Measurements from ENCODE around the gene PPP6R3.
"Not testable (repeated sequence)": the region's sequence is repeated elsewhere in the genome, so short reads cannot be mapped to it uniquely, and the experiment has no call there.

Gene PPP6R3

DNA sequence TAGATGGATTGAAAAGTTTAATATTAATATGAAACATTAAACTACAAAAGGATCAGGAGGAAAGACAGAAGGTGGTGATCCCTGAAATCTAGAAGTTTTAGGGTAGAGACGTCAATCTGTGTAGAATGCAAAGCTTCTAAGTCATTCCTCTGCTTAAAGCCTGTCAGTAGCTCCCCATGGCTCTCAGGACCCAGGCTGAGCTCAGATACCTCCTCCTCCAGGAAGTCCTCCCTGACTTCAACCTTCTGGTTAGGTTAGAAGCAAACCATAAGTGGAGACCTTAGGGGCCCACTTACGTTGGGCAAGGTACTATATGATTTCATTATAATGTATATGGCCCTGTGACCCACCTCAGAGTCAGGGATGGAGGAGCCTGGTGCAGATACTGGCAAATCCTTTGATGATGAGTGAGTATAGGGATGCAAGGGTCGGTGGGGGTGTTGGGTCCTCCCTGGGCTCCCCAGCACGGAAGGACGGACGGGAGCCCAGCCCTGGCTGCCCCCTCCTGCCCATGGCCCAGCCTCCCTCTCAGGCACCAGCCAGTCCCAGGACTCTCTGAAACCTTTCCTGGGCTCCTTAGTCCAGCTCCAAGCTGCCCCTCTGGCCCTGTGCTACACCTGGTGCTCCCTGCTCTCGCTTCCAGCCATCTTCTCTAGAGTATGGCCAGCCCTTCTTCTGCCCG is 3.2 kb upstream of the PPP6R3 start:
- DNase-seq (ENCODE audit: low read depth in 2 of 2): no peak

DNA sequence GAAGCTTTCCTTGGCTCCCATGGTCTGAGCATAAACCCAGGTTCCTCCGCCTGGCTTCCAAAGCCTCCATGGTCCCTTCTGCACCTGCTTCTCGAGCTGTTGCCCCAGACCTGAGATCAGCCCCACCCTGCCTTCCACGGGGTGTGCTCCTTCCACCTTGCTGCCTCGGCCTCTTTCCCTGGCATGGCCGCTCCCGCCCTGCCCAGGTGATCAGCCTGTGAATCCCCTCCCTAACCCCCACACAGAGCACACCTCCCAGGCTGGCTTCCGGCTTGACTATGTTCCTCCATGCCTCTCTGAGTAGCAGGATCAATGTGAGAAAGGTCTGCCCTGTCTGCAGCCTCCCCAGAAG is 2.7 kb upstream of the PPP6R3 start:
- DNase-seq (ENCODE audit: low read depth in 2 of 2): no peak

DNA sequence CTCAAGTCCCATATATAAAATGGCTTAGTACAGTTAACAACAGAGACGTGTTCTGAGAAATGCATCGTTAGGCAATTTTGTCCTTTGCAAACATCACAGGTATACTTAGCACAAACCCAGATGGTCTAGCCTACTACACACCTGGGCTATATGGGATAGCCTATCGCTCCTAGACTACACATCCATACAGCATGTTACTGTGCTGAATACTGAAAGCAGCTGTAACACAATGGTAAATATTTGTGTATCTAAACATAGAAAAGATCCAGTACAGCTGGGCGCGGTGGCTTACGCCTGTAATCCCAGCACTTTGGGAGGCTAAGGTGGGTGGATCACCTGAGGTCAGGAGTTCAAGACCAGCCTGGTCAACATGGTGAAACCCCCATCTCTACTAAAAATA is 2.2 kb upstream of the PPP6R3 start:
- DNase-seq (ENCODE audit: low read depth in 2 of 2): not testable (repeated sequence)

DNA sequence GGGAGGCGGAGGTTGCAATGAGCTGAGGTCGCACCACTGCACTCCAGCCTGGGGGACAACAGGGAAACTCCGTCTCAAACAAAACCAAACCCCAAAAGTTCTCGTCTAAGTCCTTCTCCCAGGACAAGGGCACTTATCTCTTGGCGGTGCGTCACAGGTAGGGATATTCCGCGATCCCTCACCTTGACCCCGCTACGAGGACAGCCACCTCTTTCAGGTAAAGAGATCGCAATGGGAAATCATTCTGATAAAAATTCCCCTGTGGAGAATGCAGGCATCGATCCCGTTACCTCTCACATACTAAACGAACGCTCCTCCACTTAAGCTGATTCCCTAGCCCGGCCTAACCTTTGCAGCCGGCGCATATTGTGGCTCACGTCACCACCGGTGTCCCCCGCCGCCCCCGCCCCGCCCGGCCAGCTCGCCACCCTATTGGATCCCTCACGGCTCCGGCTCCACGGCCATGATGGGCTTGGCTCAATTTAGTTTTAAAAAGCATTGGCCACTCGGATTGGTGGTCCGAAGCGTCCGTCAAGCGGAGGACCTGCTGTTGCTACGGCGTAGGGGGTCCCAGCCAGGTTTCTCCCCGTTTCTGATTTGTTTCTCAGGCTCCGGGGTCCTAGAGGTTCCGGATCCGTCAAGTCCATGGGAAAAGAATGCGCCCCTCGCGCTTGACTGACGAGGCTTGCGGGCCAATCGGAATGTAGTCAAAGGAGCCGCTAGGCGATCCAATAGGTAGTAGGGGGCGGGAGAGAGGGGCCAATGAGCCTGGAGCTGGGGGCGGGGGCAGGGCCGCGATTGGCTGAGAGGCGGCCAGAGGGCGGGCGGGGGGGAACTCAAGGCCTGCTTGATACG is 439 bp upstream of the PPP6R3 start:
- DNase-seq (ENCODE audit: low read depth in 2 of 2): peak; percentile 82 to 91

DNA sequence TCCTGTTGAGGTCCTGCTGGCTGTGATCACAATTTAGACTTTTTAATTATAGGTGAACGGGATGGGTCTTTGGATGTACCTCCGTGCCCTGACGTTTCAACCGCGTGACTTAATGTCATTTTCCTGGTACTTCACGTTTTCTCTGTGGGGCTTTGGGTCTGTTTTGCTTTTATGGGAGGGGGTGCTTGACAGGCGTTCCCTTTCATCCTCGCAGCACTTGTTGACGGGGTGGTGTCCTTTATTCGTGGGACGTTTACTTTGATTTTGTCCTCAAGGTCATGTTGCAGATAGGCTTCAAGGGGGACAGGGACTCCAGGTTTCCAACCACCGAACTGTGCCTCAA is 994 bp downstream of the PPP6R3 start:
- no peak for DNase-seq (ENCODE audit: low read depth in 2 of 2)

DNA sequence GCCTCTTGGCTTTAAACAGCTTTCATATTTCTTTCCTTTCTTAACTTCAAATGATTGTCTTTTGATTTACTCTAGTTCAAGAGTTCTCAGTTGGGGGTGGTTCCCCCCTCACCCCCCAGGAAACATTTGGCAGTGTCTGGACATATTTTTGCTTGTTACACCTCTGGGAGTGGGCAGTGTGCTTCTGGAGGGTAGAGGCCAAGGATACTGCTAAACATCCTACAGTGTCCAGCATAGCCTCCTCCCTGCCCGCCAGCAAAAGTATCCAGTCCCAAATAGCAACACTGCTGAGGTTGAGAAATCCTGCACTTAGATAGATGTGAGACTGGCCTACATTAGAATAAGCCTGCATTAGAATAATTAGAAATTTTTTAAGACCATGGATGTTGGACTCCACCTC is 3.2 kb downstream of the PPP6R3 start:
- DNase-seq (ENCODE audit: low read depth in 2 of 2): no peak

DNA sequence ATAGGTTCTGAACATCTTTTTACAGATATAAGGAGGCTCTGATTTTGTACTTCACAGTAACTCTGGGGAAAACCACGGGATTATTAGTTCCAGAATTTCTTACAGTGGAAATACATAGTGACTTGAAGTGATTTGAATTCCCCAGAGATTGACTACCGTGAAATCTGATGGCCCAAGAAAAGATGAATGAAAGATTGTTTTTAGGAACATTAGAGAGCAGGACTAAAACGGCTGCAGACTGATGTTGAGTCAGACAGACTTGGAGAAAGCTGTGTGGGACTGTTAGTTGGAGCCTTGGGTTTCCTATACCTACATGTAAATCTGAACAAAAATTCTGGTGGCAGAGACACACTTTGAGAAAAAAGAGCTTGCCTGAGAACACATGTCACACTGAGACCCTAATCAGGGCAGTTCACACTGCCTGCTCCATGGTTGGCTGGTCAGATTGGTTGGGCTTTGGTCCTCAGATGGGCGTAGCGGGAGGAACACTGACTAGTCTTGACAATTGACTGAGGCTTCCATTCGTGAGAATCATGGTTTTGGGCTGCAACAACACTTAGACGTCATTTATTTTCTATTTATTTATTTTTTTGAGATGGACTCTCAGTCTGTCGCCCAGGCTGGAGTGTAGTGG is 6.8 kb downstream of the PPP6R3 start:
- DNase-seq (ENCODE audit: low read depth in 2 of 2): no peak

DNA sequence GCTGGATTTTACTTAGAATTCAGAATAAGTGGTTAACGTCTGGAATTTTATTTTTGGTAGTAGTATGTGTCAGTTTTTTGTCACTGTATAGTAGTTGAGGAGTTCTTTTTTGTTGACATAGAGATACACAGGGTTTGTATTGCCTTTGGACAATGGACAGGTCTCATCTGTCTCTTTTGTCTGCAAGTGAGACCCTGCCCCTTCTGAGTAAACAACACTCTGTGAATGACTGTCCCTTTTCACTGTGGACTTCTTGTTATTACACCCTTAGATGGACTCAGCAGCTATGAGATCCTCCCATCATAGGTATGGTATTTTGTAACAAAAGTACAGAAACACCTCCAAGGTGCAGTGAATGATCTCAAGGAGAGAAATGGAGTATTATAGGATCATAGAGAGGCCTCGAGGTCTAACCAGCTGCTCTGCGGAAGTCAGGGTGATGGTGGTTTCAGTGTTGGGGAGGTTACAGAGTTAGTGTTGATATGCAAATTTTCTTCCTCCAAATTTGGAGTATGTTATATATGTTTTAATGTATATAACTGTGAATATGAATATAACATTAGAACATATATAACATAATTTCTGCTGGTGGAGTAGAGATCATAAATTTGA is 7.8 kb downstream of the PPP6R3 start:
- no peak for DNase-seq (ENCODE audit: low read depth in 2 of 2)

DNA sequence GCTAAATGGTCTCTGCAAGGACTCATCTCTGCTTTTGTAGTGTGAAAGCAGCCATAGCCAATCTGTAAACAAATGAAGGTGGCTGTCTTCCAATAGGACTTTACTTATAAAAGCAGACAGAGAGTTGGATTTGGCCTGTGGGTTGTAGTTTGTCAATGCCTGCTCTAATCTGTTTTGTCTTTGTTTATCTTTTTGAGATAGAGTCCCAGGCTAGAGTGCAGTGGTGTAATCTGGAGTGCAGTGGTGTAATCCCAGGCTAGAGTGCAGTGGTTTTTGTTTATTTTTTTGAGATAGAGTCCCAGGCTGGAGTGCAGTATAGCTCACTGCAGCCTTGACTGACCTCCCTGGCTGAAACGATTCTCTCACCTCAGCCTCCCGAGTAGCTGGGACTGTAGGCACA is 8.6 kb downstream of the PPP6R3 start:
- no peak for DNase-seq (ENCODE audit: low read depth in 2 of 2)

DNA sequence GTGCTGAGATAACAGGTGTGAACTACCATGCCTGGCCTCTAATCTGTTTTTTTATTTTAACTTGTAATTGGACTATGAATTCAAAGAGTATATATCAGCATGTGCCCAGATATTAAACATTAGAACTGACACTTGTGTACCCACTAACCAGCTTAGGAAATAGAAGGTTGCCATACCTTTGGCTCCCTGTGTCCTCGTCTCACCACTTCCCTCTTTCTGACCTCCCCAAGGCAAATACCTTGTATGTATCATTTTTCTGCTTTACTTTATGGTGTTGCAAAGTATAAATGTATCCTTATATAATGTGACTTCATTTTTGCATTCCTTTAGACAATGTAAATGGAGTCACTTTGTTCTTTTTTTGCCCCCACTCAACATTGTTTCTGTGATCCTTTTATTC is 9.1 kb downstream of the PPP6R3 start:
- DNase-seq (ENCODE audit: low read depth in 2 of 2): no peak

DNA sequence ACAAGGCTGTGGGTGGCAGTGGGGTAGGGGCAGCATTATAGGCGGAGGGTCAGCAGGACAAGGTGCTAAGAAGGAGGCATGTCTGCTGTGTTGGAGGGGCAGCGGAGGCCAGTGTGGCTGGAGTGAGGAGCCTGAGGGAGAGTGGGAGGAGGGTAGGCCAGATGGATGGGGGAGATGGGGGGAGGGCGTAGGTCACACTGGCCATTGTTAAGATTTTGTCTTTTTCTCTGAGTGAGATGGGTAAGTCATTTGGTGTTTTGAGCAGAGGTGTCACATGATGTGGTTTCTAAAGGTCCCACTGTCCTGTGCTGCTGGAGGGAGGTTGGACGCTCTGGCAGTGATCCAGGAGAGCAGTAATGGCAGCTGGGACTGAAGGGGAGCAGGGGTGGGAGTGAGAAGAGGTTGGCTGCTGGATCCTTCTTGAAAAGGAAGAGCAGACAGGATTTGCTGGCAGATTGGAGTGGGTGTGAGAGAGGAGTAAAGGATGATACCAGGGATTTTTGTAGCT is 9.8 kb downstream of the PPP6R3 start:
- no peak for DNase-seq (ENCODE audit: low read depth in 2 of 2)

DNA sequence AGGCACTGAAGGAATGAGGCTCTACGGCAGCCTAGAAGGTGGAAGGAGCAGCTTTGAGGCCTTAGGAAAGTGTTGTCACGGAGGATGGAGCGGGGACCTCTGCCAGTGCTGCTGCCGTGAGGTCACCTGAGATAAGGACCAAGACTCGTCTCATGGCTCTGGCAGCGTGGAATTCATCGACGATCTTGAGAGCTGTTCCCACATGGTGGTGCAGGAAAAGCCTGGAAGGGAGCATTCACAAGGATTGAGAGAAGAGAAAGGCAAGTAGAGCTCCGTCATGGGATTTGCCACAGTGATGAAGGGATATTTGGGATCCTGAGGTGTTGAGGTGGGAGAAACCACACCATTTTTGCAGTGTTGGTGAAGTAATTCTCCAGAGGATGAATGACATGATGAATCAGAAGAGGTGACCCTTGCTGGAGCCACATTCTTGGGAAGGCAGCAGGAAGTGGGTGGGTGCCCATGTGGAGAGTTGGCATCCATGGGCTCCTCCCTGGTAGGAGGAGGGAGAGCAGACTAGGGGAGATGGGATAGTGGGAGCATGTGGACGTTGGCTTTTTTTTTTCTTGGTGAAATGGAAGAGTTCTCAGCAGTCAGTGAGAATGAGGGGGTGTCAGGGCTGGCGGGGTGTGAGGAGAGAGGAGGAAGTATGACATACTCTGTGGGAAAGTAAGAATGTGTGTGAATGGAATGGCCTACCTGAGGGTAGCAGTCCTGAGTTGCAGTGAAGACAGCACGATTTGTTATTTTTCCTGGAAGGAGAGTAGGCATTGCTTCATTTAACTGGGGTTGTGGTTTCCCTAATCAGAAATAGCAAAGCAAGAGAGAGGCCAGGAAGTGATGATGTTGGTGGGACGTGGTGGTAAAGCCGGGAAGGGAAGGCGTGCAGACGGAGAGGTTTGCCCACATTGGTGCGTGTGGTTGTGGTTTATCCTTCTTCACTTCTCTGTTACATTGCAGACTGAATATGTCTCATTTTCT is 11.1 kb downstream of the PPP6R3 start:
- no peak for DNase-seq (ENCODE audit: low read depth in 2 of 2)

DNA sequence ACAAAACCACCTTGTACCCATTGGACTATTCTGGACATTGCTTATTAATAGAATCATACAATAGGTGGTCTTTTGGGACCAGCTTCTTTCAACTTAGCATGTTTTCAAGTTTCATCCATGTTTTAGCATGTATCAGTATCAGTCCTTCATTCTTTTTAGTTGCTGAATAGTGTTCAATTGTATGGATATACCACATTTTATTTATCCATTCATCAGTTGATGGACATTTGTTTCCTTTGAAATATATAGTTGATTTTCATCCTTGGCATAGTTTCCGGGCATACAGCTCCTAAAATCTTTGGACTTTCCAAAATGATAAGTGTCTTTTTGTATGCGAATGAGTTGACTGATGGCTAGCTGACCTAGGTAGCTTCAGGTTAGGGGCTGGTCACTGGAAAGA is 12.2 kb downstream of the PPP6R3 start:
- DNase-seq (ENCODE audit: low read depth in 2 of 2): no peak

DNA sequence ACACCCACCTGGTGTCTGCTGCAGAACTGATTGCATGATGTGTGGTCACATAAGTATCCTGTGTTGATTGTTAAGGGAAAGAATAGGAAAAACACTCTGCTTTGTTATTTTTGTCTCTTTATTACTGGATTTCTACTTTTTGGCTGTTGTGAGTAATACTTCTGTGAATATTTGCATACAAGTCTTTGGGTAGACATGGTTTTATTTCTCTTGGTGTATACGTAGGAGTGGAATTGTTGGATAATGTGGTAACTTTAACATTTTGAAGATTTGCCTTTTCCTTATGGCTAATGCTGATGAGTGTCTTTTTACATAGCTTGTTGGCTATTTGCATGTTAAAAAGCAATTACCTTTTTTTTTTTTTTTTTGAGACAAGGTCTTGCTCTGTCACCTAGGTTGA is 13.1 kb downstream of the PPP6R3 start:
- no peak for DNase-seq (ENCODE audit: low read depth in 2 of 2)

DNA sequence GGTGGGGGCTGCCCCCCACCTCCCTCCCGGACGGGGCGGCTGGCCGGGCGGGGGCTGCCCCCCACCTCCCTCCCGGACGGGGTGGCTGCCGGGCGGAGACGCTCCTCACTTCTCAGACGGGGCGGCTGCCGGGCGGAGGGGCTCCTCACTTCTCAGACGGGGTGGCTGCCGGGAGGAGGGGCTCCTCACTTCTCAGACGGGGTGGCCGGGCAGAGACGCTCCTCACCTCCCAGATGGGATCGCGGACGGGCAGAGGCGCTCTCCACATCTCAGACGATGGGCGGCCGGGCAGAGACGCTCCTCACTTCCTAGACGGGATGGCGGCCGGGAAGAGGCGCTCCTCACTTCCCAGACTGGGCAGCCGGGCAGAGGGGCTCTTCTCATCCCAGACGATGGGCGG is 15.1 kb downstream of the PPP6R3 start:
- not testable (repeated sequence) for DNase-seq (ENCODE audit: low read depth in 2 of 2)

DNA sequence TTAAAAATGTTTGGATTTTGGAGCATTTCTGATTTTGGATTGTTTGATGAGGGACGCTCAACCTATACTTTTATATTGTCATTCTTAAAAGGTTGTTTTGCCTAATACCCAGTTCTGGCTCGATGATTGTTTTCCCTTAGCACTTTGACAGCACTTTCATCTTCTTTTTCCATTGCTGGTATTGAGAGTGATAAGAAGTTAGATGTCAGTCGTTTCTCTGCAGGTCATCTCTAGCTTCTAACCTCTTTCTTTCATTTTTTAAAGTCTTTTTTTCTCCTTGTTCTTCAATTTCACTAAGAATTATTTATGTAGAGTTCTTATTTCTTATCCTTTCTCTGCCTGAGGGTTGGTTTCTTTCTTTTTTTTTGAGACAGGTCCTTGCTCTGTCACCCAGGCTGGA is 18.8 kb downstream of the PPP6R3 start:
- DNase-seq (ENCODE audit: low read depth in 2 of 2): no peak

DNA sequence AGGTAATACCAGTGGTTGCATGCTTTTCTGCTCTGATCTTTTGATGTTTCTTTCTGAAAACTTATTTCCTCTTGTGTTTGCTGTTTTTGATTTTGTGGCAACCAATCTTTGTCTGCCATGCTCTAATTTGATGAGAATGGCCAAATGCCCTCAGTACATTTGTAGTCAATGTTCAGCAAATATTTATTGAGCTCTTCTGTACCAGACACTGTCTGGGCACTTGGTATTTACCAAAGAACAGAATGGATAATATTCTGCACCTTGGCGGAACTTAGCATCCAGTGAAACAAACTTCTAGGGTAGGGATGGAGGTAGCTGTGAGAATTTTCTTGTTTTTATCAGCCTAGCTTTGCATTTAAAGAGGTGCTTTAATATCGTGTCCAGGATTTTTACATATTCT is 19.6 kb downstream of the PPP6R3 start:
- no peak for DNase-seq (ENCODE audit: low read depth in 2 of 2)

DNA sequence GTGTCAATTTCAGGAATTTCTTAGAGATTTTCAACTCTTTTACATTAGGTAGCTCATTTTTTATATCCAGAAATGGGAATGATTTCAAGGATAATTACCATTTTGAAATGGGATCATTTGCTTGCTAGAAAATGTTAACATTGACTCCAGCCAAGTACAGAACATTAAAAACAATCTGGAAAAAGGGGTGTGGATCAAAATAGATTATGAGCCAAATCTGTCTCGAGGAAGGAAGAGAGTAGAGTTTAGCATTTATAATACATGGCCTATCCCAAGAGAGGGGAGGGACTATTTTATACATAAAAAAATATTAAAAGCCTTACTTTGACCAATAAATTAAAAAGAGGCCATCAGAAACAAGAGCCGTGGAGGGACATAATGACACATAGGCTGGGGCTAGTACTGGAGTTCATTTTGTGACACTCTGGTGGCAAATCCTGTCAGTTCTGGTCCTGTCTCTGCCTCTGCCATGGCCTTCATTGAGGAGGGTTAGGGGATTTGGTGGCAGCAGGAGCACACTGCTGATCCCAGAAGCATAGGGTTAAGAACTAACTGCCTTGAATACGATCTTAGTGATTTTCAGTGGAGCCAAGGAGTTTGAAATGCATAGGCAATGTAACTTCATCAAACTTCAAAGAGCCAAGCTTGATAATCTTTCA is 20.4 kb downstream of the PPP6R3 start:
- DNase-seq (ENCODE audit: low read depth in 2 of 2): no peak

DNA sequence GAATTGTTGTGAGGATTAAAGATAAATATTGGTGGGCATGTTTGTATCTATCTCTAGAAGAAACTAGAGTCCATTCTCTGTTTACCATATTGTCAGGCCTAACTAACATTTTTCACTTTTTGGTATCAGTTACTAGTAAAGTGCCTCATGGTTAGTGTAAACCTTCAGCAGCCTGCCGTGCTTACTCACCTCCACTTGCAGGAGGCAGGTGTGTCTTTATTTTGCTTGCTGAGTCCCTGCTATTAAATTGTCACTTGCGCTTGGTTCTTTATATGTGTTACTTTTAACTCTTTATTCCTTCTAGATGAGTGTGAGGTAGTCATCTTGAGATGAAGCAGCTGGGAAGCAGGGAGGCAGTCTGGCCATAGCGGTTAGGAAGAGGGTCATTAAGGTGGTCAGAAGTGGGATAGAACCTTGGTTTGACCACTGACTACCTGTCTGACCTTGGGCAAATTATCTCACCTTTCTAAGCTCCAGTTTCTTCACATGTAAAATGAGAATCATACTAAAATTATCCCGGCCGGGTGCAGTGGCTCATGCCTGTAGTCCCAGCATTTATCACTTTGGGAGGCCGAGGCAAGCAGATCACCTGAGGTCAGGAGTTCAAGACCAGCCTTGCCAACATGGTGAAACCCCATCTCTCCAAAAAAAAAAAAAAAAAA is 21.2 kb downstream of the PPP6R3 start:
- DNase-seq (ENCODE audit: low read depth in 2 of 2): no peak

DNA sequence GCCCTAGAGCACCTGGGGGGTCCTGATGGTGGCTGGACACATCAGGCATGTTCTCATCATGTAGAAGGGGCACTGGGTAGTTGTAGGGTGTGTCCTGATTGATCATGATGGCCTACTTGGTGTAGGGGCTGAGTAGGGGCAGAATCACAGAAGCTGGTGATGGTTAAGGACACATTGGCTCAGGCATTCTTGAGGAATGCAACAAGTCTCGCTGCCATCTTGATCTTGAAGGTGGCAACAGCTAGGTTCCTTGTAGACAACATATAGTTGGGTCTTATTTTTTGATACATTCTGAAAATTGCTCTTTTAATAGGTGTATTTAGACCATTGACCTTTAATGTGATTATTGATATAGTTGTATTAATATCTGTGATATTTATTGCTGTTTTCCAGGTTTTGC is 28.1 kb downstream of the PPP6R3 start:
- no peak for DNase-seq (ENCODE audit: low read depth in 2 of 2)
